ENCODE data around the gene ITGA11.

DNA sequence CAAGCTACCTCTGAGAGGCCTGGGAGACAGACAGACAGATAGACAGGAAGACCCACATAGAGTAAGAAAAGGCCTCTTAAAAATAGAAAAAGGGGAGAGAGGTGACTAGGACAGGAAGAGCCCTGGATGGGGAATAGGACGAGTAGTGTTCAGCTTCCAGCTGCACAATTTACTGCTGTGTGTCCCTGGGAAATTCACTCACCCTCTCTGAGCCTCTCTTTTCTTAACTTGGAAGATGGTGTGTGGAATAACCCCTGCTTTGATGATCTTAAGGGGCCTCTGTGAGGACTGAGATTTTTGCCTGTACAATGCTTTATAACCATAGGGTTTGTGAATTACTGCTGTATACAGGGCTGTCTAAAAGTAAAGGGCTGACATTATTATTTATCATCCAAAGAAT lies 116.9 kb downstream of the ITGA11 start:
- TF ChIP-seq, protein P1, sequence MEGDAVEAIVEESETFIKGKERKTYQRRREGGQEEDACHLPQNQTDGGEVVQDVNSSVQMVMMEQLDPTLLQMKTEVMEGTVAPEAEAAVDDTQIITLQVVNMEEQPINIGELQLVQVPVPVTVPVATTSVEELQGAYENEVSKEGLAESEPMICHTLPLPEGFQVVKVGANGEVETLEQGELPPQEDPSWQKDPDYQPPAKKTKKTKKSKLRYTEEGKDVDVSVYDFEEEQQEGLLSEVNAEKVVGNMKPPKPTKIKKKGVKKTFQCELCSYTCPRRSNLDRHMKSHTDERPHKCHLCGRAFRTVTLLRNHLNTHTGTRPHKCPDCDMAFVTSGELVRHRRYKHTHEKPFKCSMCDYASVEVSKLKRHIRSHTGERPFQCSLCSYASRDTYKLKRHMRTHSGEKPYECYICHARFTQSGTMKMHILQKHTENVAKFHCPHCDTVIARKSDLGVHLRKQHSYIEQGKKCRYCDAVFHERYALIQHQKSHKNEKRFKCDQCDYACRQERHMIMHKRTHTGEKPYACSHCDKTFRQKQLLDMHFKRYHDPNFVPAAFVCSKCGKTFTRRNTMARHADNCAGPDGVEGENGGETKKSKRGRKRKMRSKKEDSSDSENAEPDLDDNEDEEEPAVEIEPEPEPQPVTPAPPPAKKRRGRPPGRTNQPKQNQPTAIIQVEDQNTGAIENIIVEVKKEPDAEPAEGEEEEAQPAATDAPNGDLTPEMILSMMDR (IDR thresholded peaks at IDR 0.05), result no peak
- no peak for TF ChIP-seq EP300 (IDR thresholded peaks at IDR 0.05)
- TF ChIP-seq POLR2A (IDR thresholded peaks at IDR 0.05), result no peak

Data from ovary (tissue), 3 donors.